ENCODE measurements around the gene PKMYT1.

The PKMYT1 gene

GRCh38 chr16:3020247-3020603, 40.0 kb upstream of the PKMYT1 start, which contains the start of gene TNFRSF12A:
TNFRSF12A (plus strand) TSS chr16:3020368; CDS start chr16:3020398, 30 bp downstream.
- H3K27ac ChIP-seq, result peak within 1 kb of the TSS; percentile 72 to 98 (median 94)
- H3K4me3 ChIP-seq, result peak within 1 kb of the TSS; percentile 50 to 72 (median 64)

GRCh38 chr16:3019594-3020246, 39.5 kb upstream of the PKMYT1 start:
- Histone ChIP-seq H3K27ac (peak overlapping the region in 17 of 21 experiments; percentile 50 to 98 (median 94)), H3K4me3 (peak overlapping the region; percentile 50 to 72 (median 64))

- H3K27ac ChIP-seq, result no peak within 1 kb of the TSS
- no peak within 1 kb of the TSS for H3K4me3 ChIP-seq
Observed at GRCh38 chr16:3017794-3018506, 37.7 kb upstream of the PKMYT1 start, which contains the start of gene CLDN6. CLDN6 (minus strand) TSS chr16:3018183; CDS start chr16:3016021, 2,162 bp downstream.

GRCh38 chr16:3017344-3017743, 37.1 kb upstream of the PKMYT1 start:
- Histone ChIP-seq H3K4me3 (no peak overlapping the region), H3K27ac (no peak overlapping the region)

- no peak overlapping the region for H3K4me3 ChIP-seq
- no peak overlapping the region for H3K27ac ChIP-seq
Observed at GRCh38 chr16:3015865-3016521, 35.7 kb upstream of the PKMYT1 start.

- H3K27ac ChIP-seq, result no peak overlapping the region
- no peak overlapping the region for H3K4me3 ChIP-seq
Observed at GRCh38 chr16:3014971-3015370, 34.7 kb upstream of the PKMYT1 start.

- Histone ChIP-seq H3K4me3 (no peak overlapping the region), H3K27ac (no peak overlapping the region)
Observed at GRCh38 chr16:3013998-3014690, 33.9 kb upstream of the PKMYT1 start.

GRCh38 chr16:3013491-3013951, 33.3 kb upstream of the PKMYT1 start:
- Histone ChIP-seq H3K4me3 (no peak overlapping the region), H3K27ac (no peak overlapping the region)

- Histone ChIP-seq H3K4me3 (no peak within 1 kb of the TSS), H3K27ac (no peak within 1 kb of the TSS)
Observed at GRCh38 chr16:3012828-3013420, 32.7 kb upstream of the PKMYT1 start, which contains the start of gene CLDN9. CLDN9 (plus strand) TSS chr16:3012923; CDS start chr16:3013363, 440 bp downstream.

GRCh38 chr16:3012246-3012645, 32.0 kb upstream of the PKMYT1 start:
- H3K4me3 ChIP-seq, result no peak overlapping the region
- H3K27ac ChIP-seq, result no peak overlapping the region

- Histone ChIP-seq H3K27ac (no peak overlapping the region), H3K4me3 (no peak overlapping the region)
Observed at GRCh38 chr16:3010510-3010909, 30.3 kb upstream of the PKMYT1 start.

GRCh38 chr16:3009568-3010390, 29.5 kb upstream of the PKMYT1 start:
- Histone ChIP-seq H3K27ac (no peak overlapping the region), H3K4me3 (no peak overlapping the region)

- H3K27ac ChIP-seq, result peak overlapping the region in 5 of 21 experiments; percentile 9 to 73 (median 48)
Observed at GRCh38 chr16:3008690-3009037, 28.4 kb upstream of the PKMYT1 start.

GRCh38 chr16:3007957-3008689, 27.9 kb upstream of the PKMYT1 start:
- Histone ChIP-seq H3K4me3 (peak overlapping the region in 1 of 7 experiments; percentile 1), H3K27ac (peak overlapping the region in 8 of 21 experiments; percentile 9 to 73 (median 46))

More at GRCh38 chr16:3008690-3009037, 28.4 kb upstream of the PKMYT1 start:
- no peak overlapping the region for H3K4me3 ChIP-seq

GRCh38 chr16:3007059-3007956, 27.1 kb upstream of the PKMYT1 start:
- H3K27ac ChIP-seq, result peak overlapping the region in 8 of 21 experiments; percentile 15 to 73 (median 38)
- peak overlapping the region in 1 of 7 experiments; percentile 1 for H3K4me3 ChIP-seq

GRCh38 chr16:3004781-3005284, 24.6 kb upstream of the PKMYT1 start:
- Histone ChIP-seq H3K4me3 (peak overlapping the region in 4 of 7 experiments; percentile 9 to 30 (median 21)), H3K27ac (peak overlapping the region in 3 of 21 experiments; percentile 5 to 55 (median 54))

GRCh38 chr16:3004319-3004718, 24.1 kb upstream of the PKMYT1 start:
- H3K27ac ChIP-seq, result no peak overlapping the region
- H3K4me3 ChIP-seq, result peak overlapping the region in 2 of 7 experiments; percentile 19 to 30

Data from skin epidermis (tissue), 12 donors.